ENCODE results near the gene FBRS. TPM values are rescaled to one million over a fixed set of nuclear protein-coding genes. Genes with fewer than 3 reads are reported as not detected.
A peak's percentile ranks its signal among the peaks of the same experiment; 100 is the strongest.
"Not testable (repeated sequence)": the region's sequence is repeated elsewhere in the genome, so short reads cannot be mapped to it uniquely, and the experiment has no call there.

Gene FBRS
- total and polyA plus RNA-seq, 2 of the 8 experiments (the other 6 are each of a cell fraction or from before 2014, with no cell fraction given): 2.4 to 13.9 TPM

DNA sequence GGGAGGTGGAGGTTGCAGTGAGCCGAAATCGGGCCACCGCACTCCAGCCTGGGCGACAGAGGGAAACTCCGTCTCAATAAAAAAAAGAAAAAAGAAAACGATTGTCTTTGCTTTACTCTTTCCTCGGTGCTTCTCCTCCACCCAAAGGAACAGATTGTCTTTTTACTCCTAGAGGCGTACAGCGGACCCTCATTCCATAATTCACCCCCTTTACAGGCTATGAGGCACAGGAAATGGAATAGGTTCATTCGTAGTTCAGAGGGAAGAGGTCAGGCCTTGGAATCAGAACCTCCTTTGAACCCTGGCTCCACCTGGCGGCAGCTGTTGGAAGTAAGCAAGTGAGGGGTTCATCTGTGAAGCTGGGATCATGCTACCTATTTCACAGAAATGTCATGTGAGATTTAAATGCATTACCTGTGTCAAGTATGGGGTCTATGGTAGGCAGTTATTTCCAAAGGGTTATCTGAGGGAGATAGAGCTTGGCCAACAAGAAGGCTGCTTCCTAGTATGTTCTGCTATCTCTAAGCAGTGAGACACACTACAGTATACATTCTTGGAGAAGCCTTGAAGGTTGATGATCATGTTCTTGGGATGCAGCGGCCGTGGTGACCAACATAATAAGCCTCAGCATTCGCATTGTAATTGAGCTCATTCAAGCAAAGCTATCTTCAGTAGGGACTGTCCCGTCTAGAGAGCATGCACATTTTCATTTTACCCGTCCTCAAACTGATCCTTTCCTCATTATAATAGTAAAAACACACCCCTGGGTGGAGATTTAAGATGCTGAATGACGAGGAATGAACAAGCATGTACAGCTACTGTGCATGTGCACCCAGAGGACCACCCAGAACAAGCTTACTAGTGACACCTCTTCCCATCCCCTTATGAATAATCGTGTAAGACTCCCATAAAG lies 29.3 kb upstream of the FBRS start (continued):
- TF ChIP-seq PHF8 (conservative IDR thresholded peaks at IDR 0.05; ENCODE audit: low read depth, low read length): no peak
- TF ChIP-seq, protein P1, sequence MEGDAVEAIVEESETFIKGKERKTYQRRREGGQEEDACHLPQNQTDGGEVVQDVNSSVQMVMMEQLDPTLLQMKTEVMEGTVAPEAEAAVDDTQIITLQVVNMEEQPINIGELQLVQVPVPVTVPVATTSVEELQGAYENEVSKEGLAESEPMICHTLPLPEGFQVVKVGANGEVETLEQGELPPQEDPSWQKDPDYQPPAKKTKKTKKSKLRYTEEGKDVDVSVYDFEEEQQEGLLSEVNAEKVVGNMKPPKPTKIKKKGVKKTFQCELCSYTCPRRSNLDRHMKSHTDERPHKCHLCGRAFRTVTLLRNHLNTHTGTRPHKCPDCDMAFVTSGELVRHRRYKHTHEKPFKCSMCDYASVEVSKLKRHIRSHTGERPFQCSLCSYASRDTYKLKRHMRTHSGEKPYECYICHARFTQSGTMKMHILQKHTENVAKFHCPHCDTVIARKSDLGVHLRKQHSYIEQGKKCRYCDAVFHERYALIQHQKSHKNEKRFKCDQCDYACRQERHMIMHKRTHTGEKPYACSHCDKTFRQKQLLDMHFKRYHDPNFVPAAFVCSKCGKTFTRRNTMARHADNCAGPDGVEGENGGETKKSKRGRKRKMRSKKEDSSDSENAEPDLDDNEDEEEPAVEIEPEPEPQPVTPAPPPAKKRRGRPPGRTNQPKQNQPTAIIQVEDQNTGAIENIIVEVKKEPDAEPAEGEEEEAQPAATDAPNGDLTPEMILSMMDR (IDR thresholded peaks at IDR 0.05; ENCODE audit: control extremely low read depth in 1 of 3, insufficient read depth in 1 of 3, low read depth in 1 of 3, low read length in 3 of 3): peak; percentile 82 to 94 (median 84)
- TF ChIP-seq HDAC2 (IDR thresholded peaks at IDR 0.05; ENCODE audit: borderline replicate concordance in 1 of 2, low read depth in 2 of 2, low read length in 2 of 2): no peak
- no peak for TF ChIP-seq HDAC6 (IDR thresholded peaks at IDR 0.05; ENCODE audit: low read depth, low read length)

DNA sequence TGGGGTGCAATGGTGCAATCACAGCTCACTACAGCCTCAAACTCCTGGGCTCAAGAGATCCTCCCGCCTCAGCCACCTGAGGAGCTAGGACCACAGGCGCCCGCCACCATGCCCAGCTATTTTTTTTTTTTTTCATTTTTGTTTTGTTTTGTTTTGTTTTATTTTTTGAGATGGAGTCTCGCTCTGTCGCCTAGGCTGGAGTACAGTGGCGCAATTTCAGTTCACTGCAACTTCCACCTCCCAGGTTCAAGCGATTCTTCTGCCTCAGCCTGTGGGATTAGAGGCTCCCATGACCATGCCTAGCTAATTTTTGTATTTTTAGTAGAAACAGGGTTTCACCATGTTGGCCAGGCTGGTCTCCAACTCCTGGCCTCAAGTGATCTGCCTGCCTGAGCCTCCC lies 25.8 kb upstream of the FBRS start:
- H3K27me3 ChIP-seq (replicated peaks in 1 of 4; ENCODE audit: control insufficient read depth in 3 of 4, extremely low read depth in 1 of 4, insufficient read depth in 3 of 4, low read length in 3 of 4); H3K4ac ChIP-seq (replicated peaks; ENCODE audit: insufficient read length, low read depth, low read length); H4K8ac ChIP-seq (ENCODE audit: extremely low read depth, insufficient read depth, low read length); H4K91ac ChIP-seq (replicated peaks; ENCODE audit: insufficient read length, low read length); H3K4me2 ChIP-seq (ENCODE audit: insufficient read depth in 1 of 2, low read depth in 2 of 2, low read length in 2 of 2); H3K56ac ChIP-seq (replicated peaks; ENCODE audit: insufficient read length, low read depth, low read length); H3K4me1 ChIP-seq (replicated peaks in 1 of 4; ENCODE audit: control insufficient read depth in 3 of 4, insufficient read depth in 4 of 4, low read length in 3 of 4); H3K23ac ChIP-seq (ENCODE audit: insufficient read length); FAIRE-seq; H3K9ac ChIP-seq (replicated peaks in 1 of 4; ENCODE audit: extremely low read depth in 1 of 4, low read depth in 3 of 4, low read length in 3 of 4); H3K4me3 ChIP-seq (ENCODE audit: extremely low read depth in 1 of 4, insufficient read depth in 2 of 4, low read depth in 3 of 4, low read length in 4 of 4); H3K79me1 ChIP-seq (ENCODE audit: low read depth, low read length); H3K23me2 ChIP-seq (ENCODE audit: low read depth, low read length); H3K79me2 ChIP-seq (ENCODE audit: control insufficient read depth in 1 of 2, insufficient read depth in 2 of 2, low read length in 2 of 2); H3K27ac ChIP-seq (ENCODE audit: low read depth, low read length); H4K20me1 ChIP-seq (replicated peaks in 1 of 2; ENCODE audit: control insufficient read depth in 1 of 2, insufficient read depth in 2 of 2, low read length in 2 of 2); H3K36me3 ChIP-seq (ENCODE audit: control insufficient read depth in 2 of 4, insufficient read depth in 4 of 4, low read length in 3 of 4); H3K9me3 ChIP-seq (ENCODE audit: insufficient read depth in 2 of 2, low read depth in 1 of 2, low read length in 1 of 2); DNase-seq (ENCODE audit: low read depth in 1 of 2, low spot score in 2 of 2); H2BK20ac ChIP-seq (ENCODE audit: low read length); H4K5ac ChIP-seq (ENCODE audit: insufficient read length, low read depth, low read length); H3K14ac ChIP-seq (ENCODE audit: insufficient read length); H2AFZ ChIP-seq (ENCODE audit: low read length); H3K18ac ChIP-seq (ENCODE audit: extremely low read depth, low read length); H2AK5ac ChIP-seq (ENCODE audit: low read depth, low read length); H2BK5ac ChIP-seq (ENCODE audit: low read depth, low read length); H2BK12ac ChIP-seq (ENCODE audit: low read depth, low read length); H2BK15ac ChIP-seq (ENCODE audit: low read length); H2BK120ac ChIP-seq (replicated peaks; ENCODE audit: low read depth, low read length): not testable (repeated sequence)
- ChIA-PET POLR2A (ENCODE audit: partially characterized antibody) (interaction anchor here (0.6 kb wide), 1 partner anchor 254 kb away, joined by 3 read pairs; no protein-coding TSS in a partner anchor), CTCF (ENCODE audit: partially characterized antibody) (interaction anchor here (0.6 to 8.1 kb wide), 7 partner anchors 17 to 239 kb away, joined by 3 to 74 read pairs (median 4); no protein-coding TSS in a partner anchor)
- 80% methylated on average over 7 of the region's 7 CpGs; no CpG with 5 or more reads in 1 of the 2 experiments for WGBS, 2 experiments (ENCODE audit: extremely low coverage in 1 of 2, insufficient coverage in 1 of 2, insufficient read length in 1 of 2, insufficient replicate concordance in 2 of 2, low coverage in 1 of 2, low lambda C conversion rate in 2 of 2, missing lambda C conversion rate in 1 of 2)
